Thyroid gland (tissue), 4 donors: ENCODE data around the gene RTTN.

Source experiments
- POLR2A ChIP-seq, 2 donors: fragments of 450-650 bp; IDR thresholded peaks; one replicate each; pipeline ENCODE4 v1.6.1; 2017; ENCODE audit warnings: antibody characterized with exemption in 2 of 2, mild to moderate bottlenecking in 2 of 2, moderate library complexity in 1 of 2
- TF ChIP-seq, protein P1 (sequence below), 6 experiments: fragments of 200-600 bp in 3 of 6; fragments of 450-650 bp in 3 of 6; sonication (generic) in 3 of 6; IDR thresholded peaks; one replicate each; pipeline ENCODE4 v1.5.1; 2016 to 2019; ENCODE audit warnings: antibody characterized with exemption in 6 of 6, mild to moderate bottlenecking in 2 of 6, inconsistent platforms in 1 of 6, moderate library complexity in 1 of 6

DNA sequence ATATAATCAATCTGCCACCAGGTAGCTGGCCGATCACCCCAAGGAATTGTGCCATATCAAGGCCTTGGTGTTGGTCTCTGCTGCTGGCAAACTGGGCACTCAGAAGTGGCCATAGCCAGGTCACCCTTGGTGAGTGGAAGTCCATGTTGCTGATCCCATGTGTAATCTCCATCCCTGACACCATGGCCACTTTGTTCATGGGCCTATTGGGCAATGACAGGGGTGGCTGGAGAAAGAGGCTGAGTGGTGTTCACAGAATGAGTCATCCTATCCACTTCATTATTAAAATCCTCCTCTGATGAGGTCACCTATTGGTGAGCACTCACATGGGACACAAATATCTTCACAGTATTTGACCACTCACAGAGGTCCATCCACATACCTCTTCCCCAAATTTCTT lies 231.1 kb downstream of the RTTN start:
- TF ChIP-seq, protein P1, sequence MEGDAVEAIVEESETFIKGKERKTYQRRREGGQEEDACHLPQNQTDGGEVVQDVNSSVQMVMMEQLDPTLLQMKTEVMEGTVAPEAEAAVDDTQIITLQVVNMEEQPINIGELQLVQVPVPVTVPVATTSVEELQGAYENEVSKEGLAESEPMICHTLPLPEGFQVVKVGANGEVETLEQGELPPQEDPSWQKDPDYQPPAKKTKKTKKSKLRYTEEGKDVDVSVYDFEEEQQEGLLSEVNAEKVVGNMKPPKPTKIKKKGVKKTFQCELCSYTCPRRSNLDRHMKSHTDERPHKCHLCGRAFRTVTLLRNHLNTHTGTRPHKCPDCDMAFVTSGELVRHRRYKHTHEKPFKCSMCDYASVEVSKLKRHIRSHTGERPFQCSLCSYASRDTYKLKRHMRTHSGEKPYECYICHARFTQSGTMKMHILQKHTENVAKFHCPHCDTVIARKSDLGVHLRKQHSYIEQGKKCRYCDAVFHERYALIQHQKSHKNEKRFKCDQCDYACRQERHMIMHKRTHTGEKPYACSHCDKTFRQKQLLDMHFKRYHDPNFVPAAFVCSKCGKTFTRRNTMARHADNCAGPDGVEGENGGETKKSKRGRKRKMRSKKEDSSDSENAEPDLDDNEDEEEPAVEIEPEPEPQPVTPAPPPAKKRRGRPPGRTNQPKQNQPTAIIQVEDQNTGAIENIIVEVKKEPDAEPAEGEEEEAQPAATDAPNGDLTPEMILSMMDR (IDR thresholded peaks at IDR 0.05) = no peak
- no peak for TF ChIP-seq POLR2A (IDR thresholded peaks at IDR 0.05)
